DND-41 (cell line): ENCODE results near the gene SIGLEC7.

ENCODE experiments used
- EZH2 ChIP-seq: IDR thresholded peaks from 3 replicates; pipeline ENCODE4 v1.6.1; 2012; ENCODE audit warnings: borderline replicate concordance, low read depth, mild to moderate bottlenecking, moderate library complexity, low read length, inconsistent platforms; ENCODE audit not compliant: severe bottlenecking
- TF ChIP-seq, protein P1 (sequence below): IDR thresholded peaks from 2 replicates; pipeline ENCODE4 v1.5.1; 2012; ENCODE audit warnings: borderline replicate concordance, low read length, moderate library complexity, mild to moderate bottlenecking; ENCODE audit not compliant: poor library complexity, severe bottlenecking; ENCODE audit errors: extremely low read depth

DNA sequence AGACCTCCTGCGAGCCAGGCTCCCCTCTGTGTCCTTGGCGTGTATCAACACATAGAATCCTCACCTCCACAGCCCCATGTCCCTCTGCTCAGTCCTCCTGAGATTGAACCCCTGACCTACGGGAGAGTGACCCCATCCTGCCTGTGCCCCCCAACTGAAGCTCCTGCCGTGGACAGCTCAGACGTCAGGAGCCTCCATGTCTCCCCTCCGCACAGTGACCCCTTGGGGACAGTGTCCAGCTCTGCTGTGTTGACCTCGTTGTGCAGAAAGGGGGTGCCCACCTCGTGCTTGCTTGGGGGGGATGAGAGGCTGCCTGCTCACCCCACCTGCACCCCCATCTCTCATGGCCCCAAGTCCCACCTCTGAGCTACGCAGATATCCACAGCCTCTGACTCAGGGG is 17.9 kb upstream of the SIGLEC7 start:
- TF ChIP-seq, protein P1, sequence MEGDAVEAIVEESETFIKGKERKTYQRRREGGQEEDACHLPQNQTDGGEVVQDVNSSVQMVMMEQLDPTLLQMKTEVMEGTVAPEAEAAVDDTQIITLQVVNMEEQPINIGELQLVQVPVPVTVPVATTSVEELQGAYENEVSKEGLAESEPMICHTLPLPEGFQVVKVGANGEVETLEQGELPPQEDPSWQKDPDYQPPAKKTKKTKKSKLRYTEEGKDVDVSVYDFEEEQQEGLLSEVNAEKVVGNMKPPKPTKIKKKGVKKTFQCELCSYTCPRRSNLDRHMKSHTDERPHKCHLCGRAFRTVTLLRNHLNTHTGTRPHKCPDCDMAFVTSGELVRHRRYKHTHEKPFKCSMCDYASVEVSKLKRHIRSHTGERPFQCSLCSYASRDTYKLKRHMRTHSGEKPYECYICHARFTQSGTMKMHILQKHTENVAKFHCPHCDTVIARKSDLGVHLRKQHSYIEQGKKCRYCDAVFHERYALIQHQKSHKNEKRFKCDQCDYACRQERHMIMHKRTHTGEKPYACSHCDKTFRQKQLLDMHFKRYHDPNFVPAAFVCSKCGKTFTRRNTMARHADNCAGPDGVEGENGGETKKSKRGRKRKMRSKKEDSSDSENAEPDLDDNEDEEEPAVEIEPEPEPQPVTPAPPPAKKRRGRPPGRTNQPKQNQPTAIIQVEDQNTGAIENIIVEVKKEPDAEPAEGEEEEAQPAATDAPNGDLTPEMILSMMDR, result no peak
- TF ChIP-seq EZH2, result no peak
